ENCODE measurements around the gene FHL3. TPM values are rescaled to one million over a fixed set of nuclear protein-coding genes. Genes with fewer than 3 reads are reported as not detected.

FHL3 gene
- total and polyA plus RNA-seq, 2 of the 4 experiments (the other 2 are of a cell fraction), result 11.5 to 27.1 TPM

- Histone ChIP-seq H2AK9ac (replicated peaks; ENCODE audit: low read depth, low read length, poor library complexity) (no peak overlapping the region), H4K91ac (ENCODE audit: insufficient read depth, low read depth, low read length) (no peak overlapping the region), H2AK5ac (ENCODE audit: low read depth, low read length) (no peak overlapping the region), H2AFZ (replicated peaks; ENCODE audit: low read length, poor library complexity) (no peak overlapping the region), H3K4ac (ENCODE audit: low read depth, low read length) (no peak overlapping the region), H3K18ac (ENCODE audit: low read depth, low read length) (no peak overlapping the region), H3K79me1 (ENCODE audit: low read depth in 1 of 2, low read length in 2 of 2) (peaks cover 3 to 5% of the 10 kb centered on the region in 2 experiments; a peak in 2 of 4 replicates), H3K9ac (ENCODE audit: low read depth, low read length) (no peak overlapping the region), H4K5ac (ENCODE audit: low read depth, low read length) (no peak overlapping the region), H2BK20ac (ENCODE audit: low read depth, low read length) (no peak overlapping the region), H3K9me1 (ENCODE audit: insufficient read depth, low read length) (peaks cover 6% of the 10 kb centered on the region; the same call in 1 of the 2 replicates), H3K36me3 (ENCODE audit: control insufficient read depth, insufficient read depth, low read length) (peaks cover 18% of the 10 kb centered on the region), H2BK15ac (ENCODE audit: low read depth, low read length) (no peak overlapping the region), H4K8ac (ENCODE audit: low read depth in 2 of 2, low read length in 2 of 2) (no peak overlapping the region), H3K27ac (ENCODE audit: insufficient read depth, low read length) (no peak overlapping the region), H3K4me2 (ENCODE audit: low read depth, low read length) (no peak overlapping the region), H3K14ac (replicated peaks; ENCODE audit: low read depth, low read length) (no peak overlapping the region), H2BK120ac (ENCODE audit: low read depth, low read length) (no peak overlapping the region), H3K23ac (ENCODE audit: low read depth, low read length) (no peak overlapping the region), H3K4me1 (ENCODE audit: control insufficient read depth, insufficient read depth, low read length) (no peaks in the 10 kb centered on the region), H2BK5ac (ENCODE audit: low read depth, low read length, poor library complexity, severe bottlenecking) (no peak overlapping the region), H3K27me3 (ENCODE audit: control insufficient read depth, insufficient read depth, low read length) (no peaks in the 10 kb centered on the region), H3K9me3 (ENCODE audit: control insufficient read depth, insufficient read depth, low read length) (no peaks in the 10 kb centered on the region), H3K4me3 (ENCODE audit: insufficient read depth, low read depth, low read length) (no peak overlapping the region), H3K56ac (ENCODE audit: extremely low read depth, insufficient read depth, low read length) (no peak overlapping the region), H4K20me1 (ENCODE audit: insufficient read depth, low read length) (no peaks in the 10 kb centered on the region)
- ChIA-PET CTCF (no interaction called here), POLR2A (ENCODE audit: unreplicated experiment) (no interaction called here)
- DNase-seq (no peak), ATAC-seq (ENCODE audit: low read depth) (no peak)
- TF ChIP-seq POLR2A (IDR thresholded peaks at IDR 0.05; ENCODE audit: low read depth, low read length), result no peak
- TF ChIP-seq RFX5 (IDR thresholded peaks at IDR 0.05; ENCODE audit: low read depth, low read length), result no peak
- TF ChIP-seq NFE2L2 (IDR thresholded peaks at IDR 0.05; ENCODE audit: low read depth, low read length), result no peak
- TF ChIP-seq SMC3 (IDR thresholded peaks at IDR 0.05; ENCODE audit: low read depth, low read length), result no peak
- TF ChIP-seq BHLHE40 (IDR thresholded peaks at IDR 0.05; ENCODE audit: low read depth, low read length), result no peak
- TF ChIP-seq RCOR1 (IDR thresholded peaks at IDR 0.05; ENCODE audit: insufficient replicate concordance, low read length), result no peak
- no peak for TF ChIP-seq CHD1 (IDR thresholded peaks at IDR 0.05; ENCODE audit: low read depth, low read length)
- TF ChIP-seq MAZ (IDR thresholded peaks at IDR 0.05; ENCODE audit: borderline replicate concordance, low read depth, low read length), result no peak
- TF ChIP-seq, protein P1, sequence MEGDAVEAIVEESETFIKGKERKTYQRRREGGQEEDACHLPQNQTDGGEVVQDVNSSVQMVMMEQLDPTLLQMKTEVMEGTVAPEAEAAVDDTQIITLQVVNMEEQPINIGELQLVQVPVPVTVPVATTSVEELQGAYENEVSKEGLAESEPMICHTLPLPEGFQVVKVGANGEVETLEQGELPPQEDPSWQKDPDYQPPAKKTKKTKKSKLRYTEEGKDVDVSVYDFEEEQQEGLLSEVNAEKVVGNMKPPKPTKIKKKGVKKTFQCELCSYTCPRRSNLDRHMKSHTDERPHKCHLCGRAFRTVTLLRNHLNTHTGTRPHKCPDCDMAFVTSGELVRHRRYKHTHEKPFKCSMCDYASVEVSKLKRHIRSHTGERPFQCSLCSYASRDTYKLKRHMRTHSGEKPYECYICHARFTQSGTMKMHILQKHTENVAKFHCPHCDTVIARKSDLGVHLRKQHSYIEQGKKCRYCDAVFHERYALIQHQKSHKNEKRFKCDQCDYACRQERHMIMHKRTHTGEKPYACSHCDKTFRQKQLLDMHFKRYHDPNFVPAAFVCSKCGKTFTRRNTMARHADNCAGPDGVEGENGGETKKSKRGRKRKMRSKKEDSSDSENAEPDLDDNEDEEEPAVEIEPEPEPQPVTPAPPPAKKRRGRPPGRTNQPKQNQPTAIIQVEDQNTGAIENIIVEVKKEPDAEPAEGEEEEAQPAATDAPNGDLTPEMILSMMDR (conservative IDR thresholded peaks at IDR 0.05; ENCODE audit: low read depth, low read length), result no peak
- no peak for TF ChIP-seq MXI1 (IDR thresholded peaks at IDR 0.05; ENCODE audit: borderline replicate concordance, low read depth, low read length)
- no peak for TF ChIP-seq CEBPB (IDR thresholded peaks at IDR 0.05; ENCODE audit: low read depth, low read length)
- BruUV-seq (replicated peaks), result no TSS peak
- in situ Hi-C loops (cut with MboI; ENCODE audit: low sequenced_read_pairs), result no loop called here
- dilution Hi-C loops (cut with HindIII; ENCODE audit: low sequenced_read_pairs, unreplicated experiment), result no loop called here
- no CpG with 5 or more reads among the region's 3 CpGs for WGBS, 2 experiments (ENCODE audit: extremely low coverage in 2 of 2, insufficient read length in 1 of 2)
- intact Hi-C loops (cut with micrococcal nuclease), result no loop called here
Observed at GRCh38 chr1:37952738-37953137, 52.6 kb downstream of the FHL3 start.

Measured in IMR-90 (cell line).